GM23338 (cell line): ENCODE results near the gene CLDN16. TPM values are rescaled to one million over a fixed set of nuclear protein-coding genes. Genes with fewer than 3 reads are reported as not detected.

ENCODE experiments used
- ATAC-seq: fragments of 200-7000 bp; cut with Tn5 transposase; 3 replicates; pipeline ENCODE4 v1.9.1; 2020
- DNase-seq: peaks from one replicate; pipeline ENCODE4 v3.0.0-alpha.2; 2015; ENCODE audit warnings: low spot score
- H2AFZ ChIP-seq: fragments of 200-600 bp; sonication (generic); 2 replicates; pipeline ENCODE4 v1.8.0; 2016; ENCODE audit warnings: antibody characterized with exemption, mild to moderate bottlenecking, moderate library complexity
- H3F3A ChIP-seq: fragments of 200-600 bp; sonication (generic); replicated peaks from 2 replicates; pipeline ENCODE4 v1.8.0; 2017; ENCODE audit warnings: antibody characterized with exemption, mixed run types, low read depth
- H3K27ac ChIP-seq: fragments of 200-600 bp; sonication (generic); 2 replicates; pipeline ENCODE4 v1.6.1; 2016; ENCODE audit warnings: low read depth
- H3K27me3 ChIP-seq: fragments of 200-600 bp; sonication (generic); 2 replicates; pipeline ENCODE4 v1.8.0; 2016; ENCODE audit warnings: mild to moderate bottlenecking, mixed run types, moderate library complexity; ENCODE audit not compliant: insufficient read depth
- H3K36me3 ChIP-seq: fragments of 200-600 bp; sonication (generic); 2 replicates; pipeline ENCODE4 v1.8.0; 2016; ENCODE audit warnings: mild to moderate bottlenecking; ENCODE audit not compliant: insufficient read depth
- H3K4me1 ChIP-seq: fragments of 200-600 bp; sonication (generic); 2 replicates; pipeline ENCODE4 v1.8.0; 2016; ENCODE audit warnings: mild to moderate bottlenecking, moderate library complexity; ENCODE audit not compliant: insufficient read depth
- H3K4me2 ChIP-seq: fragments of 200-600 bp; sonication (generic); 2 replicates; pipeline ENCODE4 v1.7.1; 2017; ENCODE audit warnings: mixed run types
- H3K4me3 ChIP-seq: fragments of 200-600 bp; sonication (generic); 2 replicates; pipeline ENCODE4 v1.6.1; 2016; ENCODE audit warnings: mixed run types
- H3K79me2 ChIP-seq: fragments of 200-600 bp; sonication (generic); replicated peaks from 2 replicates; pipeline ENCODE4 v1.8.0; 2017; ENCODE audit warnings: mild to moderate bottlenecking; ENCODE audit not compliant: insufficient read depth
- H3K9me2 ChIP-seq: fragments of 200-600 bp; sonication (generic); 2 replicates; pipeline ENCODE4 v1.8.0; 2017; ENCODE audit not compliant: insufficient read depth
- H4K20me1 ChIP-seq: fragments of 200-600 bp; sonication (generic); replicated peaks from 2 replicates; pipeline ENCODE4 v1.8.0; 2017; ENCODE audit warnings: mild to moderate bottlenecking; ENCODE audit not compliant: insufficient read depth
- H3K27ac Mint-ChIP-seq: 2 replicates; pipeline ENCODE4 v1.8.0; 2020; ENCODE audit warnings: inconsistent platforms, mild to moderate bottlenecking, moderate library complexity, mixed read lengths
- H3K27me3 Mint-ChIP-seq: 3 replicates; pipeline ENCODE4 v1.8.0; 2022; ENCODE audit warnings: low read depth, mild to moderate bottlenecking, moderate library complexity, mixed read lengths, inconsistent platforms; ENCODE audit not compliant: insufficient read depth, poor library complexity
- H3K36me3 Mint-ChIP-seq: 3 replicates; pipeline ENCODE4 v1.8.0; 2021; ENCODE audit warnings: low read depth, mild to moderate bottlenecking, inconsistent platforms, moderate library complexity, mixed read lengths
- H3K4me1 Mint-ChIP-seq: 3 replicates; pipeline ENCODE4 v1.8.0; 2020; ENCODE audit warnings: mild to moderate bottlenecking, inconsistent platforms, mixed read lengths
- H3K4me3 Mint-ChIP-seq: 3 replicates; pipeline ENCODE4 v1.8.0; 2021; ENCODE audit warnings: moderate library complexity, mild to moderate bottlenecking, inconsistent platforms, mixed read lengths
- H3K9me3 Mint-ChIP-seq: 3 replicates; pipeline ENCODE4 v1.8.0; 2020; ENCODE audit warnings: moderate library complexity, mild to moderate bottlenecking, inconsistent platforms, mixed read lengths
- EZH2 ChIP-seq: fragments of 200-600 bp; sonication (generic); IDR thresholded peaks from one replicate; pipeline ENCODE4 v1.8.0; 2017; ENCODE audit warnings: antibody characterized with exemption, mild to moderate bottlenecking, low read depth; ENCODE audit not compliant: unreplicated experiment
- EZH2phosphoT487 ChIP-seq: fragments of 200-600 bp; sonication (generic); IDR thresholded peaks from one replicate; pipeline ENCODE4 v1.8.1; 2018; ENCODE audit warnings: antibody characterized with exemption; ENCODE audit not compliant: unreplicated experiment
- JUNB ChIP-seq: IDR thresholded peaks from one replicate; pipeline ENCODE4 v1.6.1; 2016; ENCODE audit warnings: antibody characterized with exemption; ENCODE audit not compliant: unreplicated experiment
- NANOG ChIP-seq: IDR thresholded peaks from 2 replicates; pipeline ENCODE4 v1.6.1; 2016; ENCODE audit warnings: antibody characterized with exemption, borderline replicate concordance
- STAT1 ChIP-seq: IDR thresholded peaks from one replicate; pipeline ENCODE4 v1.6.1; 2016; ENCODE audit warnings: antibody characterized with exemption; ENCODE audit not compliant: unreplicated experiment
- polyA plus RNA-seq: library from polyadenylated mRNA; unstranded; fragments of >200 nt; fragmentation: Nextera tagmentation; extraction: Ambion mirVana; gene quantifications from 2 replicates; pipeline ENCODE4 v1.2.1, GENCODE V29; 2016
- total RNA-seq: library from RNA; depleted of rRNA; stranded (reverse); fragments of >200 nt; shearing (Covaris generic); gene quantifications from 2 replicates; pipeline ENCODE4 v1.2.3, GENCODE V29; 2014
- TF ChIP-seq, protein P1 (sequence below): fragments of 250-450 bp; sonication (Bioruptor Pico); IDR thresholded peaks from 2 replicates; pipeline ENCODE4 v1.5.0; 2020; ENCODE audit warnings: mild to moderate bottlenecking, moderate library complexity
- TF ChIP-seq, protein P2 (sequence below), 2 experiments: fragments of 200-600 bp in 1 of 2; sonication (generic) in 1 of 2; conservative IDR thresholded peaks; 2 replicates each; pipeline versions ENCODE4 v1.5.1 to v1.6.1; 2016 to 2017; ENCODE audit warnings: antibody characterized with exemption in 2 of 2, low read depth in 2 of 2, mild to moderate bottlenecking in 2 of 2, moderate library complexity in 1 of 2

Gene CLDN16
- total and polyA plus RNA-seq, 2 experiments from 2014 or later, result 0.06 TPM; not detected in 1

DNA sequence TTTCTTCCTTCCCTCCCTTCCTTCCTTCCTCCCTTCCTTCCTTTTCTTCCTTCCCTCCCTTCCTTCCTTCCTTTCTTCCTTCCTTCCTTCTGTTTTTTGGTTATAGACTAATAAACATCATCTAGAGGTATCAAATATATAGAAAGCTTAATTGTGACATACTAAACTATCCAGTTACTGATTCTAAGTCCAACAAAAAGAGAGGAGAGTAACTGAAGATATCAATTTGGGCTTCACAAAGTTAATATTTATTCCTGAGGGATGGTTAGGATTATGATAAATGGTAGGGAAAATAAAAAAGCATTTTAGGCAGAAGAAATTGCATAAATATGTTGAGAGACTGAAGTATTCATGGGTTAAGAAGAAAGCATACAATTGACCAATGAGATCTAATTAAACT, 7.8 kb upstream of the CLDN16 start:
- no peaks in the 10 kb centered on the region for H3K27me3 ChIP-seq
- no peak overlapping the region for H3K27ac ChIP-seq
- H3K4me3 Mint-ChIP-seq, result no peak overlapping the region
- no peaks in the 10 kb centered on the region for H3K79me2 ChIP-seq
- DNase-seq, result no peak
- ATAC-seq, result no peak
- no peaks in the 10 kb centered on the region for H4K20me1 ChIP-seq
- H3K27ac Mint-ChIP-seq, result no peak overlapping the region
- no peaks in the 10 kb centered on the region for H3K27me3 Mint-ChIP-seq
- no peaks in the 10 kb centered on the region for H3F3A ChIP-seq
- no peak overlapping the region for H2AFZ ChIP-seq
- no peaks in the 10 kb centered on the region for H3K36me3 Mint-ChIP-seq
- TF ChIP-seq, protein P1, sequence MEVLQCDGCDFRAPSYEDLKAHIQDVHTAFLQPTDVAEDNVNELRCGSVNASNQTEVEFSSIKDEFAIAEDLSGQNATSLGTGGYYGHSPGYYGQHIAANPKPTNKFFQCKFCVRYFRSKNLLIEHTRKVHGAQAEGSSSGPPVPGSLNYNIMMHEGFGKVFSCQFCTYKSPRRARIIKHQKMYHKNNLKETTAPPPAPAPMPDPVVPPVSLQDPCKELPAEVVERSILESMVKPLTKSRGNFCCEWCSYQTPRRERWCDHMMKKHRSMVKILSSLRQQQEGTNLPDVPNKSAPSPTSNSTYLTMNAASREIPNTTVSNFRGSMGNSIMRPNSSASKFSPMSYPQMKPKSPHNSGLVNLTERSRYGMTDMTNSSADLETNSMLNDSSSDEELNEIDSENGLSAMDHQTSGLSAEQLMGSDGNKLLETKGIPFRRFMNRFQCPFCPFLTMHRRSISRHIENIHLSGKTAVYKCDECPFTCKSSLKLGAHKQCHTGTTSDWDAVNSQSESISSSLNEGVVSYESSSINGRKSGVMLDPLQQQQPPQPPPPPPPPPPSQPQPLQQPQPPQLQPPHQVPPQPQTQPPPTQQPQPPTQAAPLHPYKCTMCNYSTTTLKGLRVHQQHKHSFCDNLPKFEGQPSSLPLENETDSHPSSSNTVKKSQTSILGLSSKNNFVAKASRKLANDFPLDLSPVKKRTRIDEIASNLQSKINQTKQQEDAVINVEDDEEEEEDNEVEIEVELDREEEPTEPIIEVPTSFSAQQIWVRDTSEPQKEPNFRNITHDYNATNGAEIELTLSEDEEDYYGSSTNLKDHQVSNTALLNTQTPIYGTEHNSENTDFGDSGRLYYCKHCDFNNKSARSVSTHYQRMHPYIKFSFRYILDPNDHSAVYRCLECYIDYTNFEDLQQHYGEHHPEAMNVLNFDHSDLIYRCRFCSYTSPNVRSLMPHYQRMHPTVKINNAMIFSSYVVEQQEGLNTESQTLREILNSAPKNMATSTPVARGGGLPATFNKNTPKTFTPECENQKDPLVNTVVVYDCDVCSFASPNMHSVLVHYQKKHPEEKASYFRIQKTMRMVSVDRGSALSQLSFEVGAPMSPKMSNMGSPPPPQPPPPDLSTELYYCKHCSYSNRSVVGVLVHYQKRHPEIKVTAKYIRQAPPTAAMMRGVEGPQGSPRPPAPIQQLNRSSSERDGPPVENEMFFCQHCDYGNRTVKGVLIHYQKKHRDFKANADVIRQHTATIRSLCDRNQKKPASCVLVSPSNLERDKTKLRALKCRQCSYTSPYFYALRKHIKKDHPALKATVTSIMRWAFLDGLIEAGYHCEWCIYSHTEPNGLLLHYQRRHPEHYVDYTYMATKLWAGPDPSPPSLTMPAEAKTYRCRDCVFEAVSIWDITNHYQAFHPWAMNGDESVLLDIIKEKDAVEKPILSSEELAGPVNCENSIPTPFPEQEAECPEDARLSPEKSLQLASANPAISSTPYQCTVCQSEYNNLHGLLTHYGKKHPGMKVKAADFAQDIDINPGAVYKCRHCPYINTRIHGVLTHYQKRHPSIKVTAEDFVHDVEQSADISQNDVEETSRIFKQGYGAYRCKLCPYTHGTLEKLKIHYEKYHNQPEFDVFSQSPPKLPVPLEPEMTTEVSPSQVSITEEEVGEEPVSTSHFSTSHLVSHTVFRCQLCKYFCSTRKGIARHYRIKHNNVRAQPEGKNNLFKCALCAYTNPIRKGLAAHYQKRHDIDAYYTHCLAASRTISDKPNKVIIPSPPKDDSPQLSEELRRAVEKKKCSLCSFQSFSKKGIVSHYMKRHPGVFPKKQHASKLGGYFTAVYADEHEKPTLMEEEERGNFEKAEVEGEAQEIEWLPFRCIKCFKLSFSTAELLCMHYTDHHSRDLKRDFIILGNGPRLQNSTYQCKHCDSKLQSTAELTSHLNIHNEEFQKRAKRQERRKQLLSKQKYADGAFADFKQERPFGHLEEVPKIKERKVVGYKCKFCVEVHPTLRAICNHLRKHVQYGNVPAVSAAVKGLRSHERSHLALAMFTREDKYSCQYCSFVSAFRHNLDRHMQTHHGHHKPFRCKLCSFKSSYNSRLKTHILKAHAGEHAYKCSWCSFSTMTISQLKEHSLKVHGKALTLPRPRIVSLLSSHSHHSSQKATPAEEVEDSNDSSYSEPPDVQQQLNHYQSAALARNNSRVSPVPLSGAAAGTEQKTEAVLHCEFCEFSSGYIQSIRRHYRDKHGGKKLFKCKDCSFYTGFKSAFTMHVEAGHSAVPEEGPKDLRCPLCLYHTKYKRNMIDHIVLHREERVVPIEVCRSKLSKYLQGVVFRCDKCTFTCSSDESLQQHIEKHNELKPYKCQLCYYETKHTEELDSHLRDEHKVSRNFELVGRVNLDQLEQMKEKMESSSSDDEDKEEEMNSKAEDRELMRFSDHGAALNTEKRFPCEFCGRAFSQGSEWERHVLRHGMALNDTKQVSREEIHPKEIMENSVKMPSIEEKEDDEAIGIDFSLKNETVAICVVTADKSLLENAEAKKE, result no peak
- peak; percentile 10; the same call in 1 of the 2 replicates for TF ChIP-seq NANOG
- TF ChIP-seq, protein P2, sequence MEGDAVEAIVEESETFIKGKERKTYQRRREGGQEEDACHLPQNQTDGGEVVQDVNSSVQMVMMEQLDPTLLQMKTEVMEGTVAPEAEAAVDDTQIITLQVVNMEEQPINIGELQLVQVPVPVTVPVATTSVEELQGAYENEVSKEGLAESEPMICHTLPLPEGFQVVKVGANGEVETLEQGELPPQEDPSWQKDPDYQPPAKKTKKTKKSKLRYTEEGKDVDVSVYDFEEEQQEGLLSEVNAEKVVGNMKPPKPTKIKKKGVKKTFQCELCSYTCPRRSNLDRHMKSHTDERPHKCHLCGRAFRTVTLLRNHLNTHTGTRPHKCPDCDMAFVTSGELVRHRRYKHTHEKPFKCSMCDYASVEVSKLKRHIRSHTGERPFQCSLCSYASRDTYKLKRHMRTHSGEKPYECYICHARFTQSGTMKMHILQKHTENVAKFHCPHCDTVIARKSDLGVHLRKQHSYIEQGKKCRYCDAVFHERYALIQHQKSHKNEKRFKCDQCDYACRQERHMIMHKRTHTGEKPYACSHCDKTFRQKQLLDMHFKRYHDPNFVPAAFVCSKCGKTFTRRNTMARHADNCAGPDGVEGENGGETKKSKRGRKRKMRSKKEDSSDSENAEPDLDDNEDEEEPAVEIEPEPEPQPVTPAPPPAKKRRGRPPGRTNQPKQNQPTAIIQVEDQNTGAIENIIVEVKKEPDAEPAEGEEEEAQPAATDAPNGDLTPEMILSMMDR (conservative IDR thresholded peaks at IDR 0.05; ENCODE audit: low read depth in 2 of 2), result no peak
- no peaks in the 10 kb centered on the region for H3K9me3 Mint-ChIP-seq
- H3K4me1 ChIP-seq, result peaks cover 6% of the 10 kb centered on the region; the same call in 1 of the 2 replicates
- H3K4me2 ChIP-seq, result no peak overlapping the region
- no peaks in the 10 kb centered on the region for H3K36me3 ChIP-seq
- peaks cover 18% of the 10 kb centered on the region for H3K4me1 Mint-ChIP-seq
- H3K4me3 ChIP-seq, result no peak overlapping the region
- no peaks in the 10 kb centered on the region for H3K9me2 ChIP-seq

DNA sequence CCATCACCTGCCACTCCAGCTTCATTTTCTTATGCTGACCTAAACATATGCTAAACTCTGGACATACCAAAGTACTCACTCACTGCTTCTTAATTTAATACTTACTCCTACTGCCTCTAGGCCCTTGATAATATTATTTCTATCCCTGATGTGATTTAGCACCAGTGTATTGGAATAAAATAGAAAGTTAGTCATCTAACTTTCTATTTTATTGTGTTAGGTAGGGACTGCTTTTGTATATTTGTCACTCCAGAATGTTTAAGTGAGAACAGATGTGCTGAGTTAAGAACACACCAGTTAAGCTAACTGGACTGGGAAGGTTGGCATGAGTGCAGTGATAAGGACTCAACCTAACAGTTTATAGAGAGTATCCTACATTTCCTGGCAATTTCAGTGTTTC, 6.5 kb upstream of the CLDN16 start:
- H3K9me3 Mint-ChIP-seq, result no peaks in the 10 kb centered on the region

More for the DNA sequence above, 6.5 kb upstream of the CLDN16 start:
- Histone ChIP-seq H3K9me2 (no peaks in the 10 kb centered on the region), H3K4me1 (peaks cover 6% of the 10 kb centered on the region; the same call in 1 of the 2 replicates), H3K4me2 (no peak overlapping the region), H3K36me3 (no peaks in the 10 kb centered on the region), H3K27ac (no peak overlapping the region), H3K79me2 (no peaks in the 10 kb centered on the region), H2AFZ (no peak overlapping the region), H4K20me1 (no peaks in the 10 kb centered on the region), H3K27me3 (no peaks in the 10 kb centered on the region), H3F3A (no peaks in the 10 kb centered on the region), H3K4me3 (no peak overlapping the region)
- H3K27me3 Mint-ChIP-seq, result no peaks in the 10 kb centered on the region
- DNase-seq (no peak), ATAC-seq (no peak)
- H3K4me1 Mint-ChIP-seq, result peaks cover 9% of the 10 kb centered on the region
- TF ChIP-seq JUNB, result no peak
- TF ChIP-seq EZH2phosphoT487, result no peak
- TF ChIP-seq STAT1, result no peak
- no peak for TF ChIP-seq EZH2
- TF ChIP-seq, protein P2 (conservative IDR thresholded peaks at IDR 0.05; ENCODE audit: low read depth in 2 of 2), result no peak
- no peak overlapping the region for H3K27ac Mint-ChIP-seq
- no peak overlapping the region for H3K4me3 Mint-ChIP-seq
- no peaks in the 10 kb centered on the region for H3K36me3 Mint-ChIP-seq
